ENCODE data around the gene CBL. TPM values are rescaled to one million over a fixed set of nuclear protein-coding genes. Genes with fewer than 3 reads are reported as not detected.

CBL gene
- total RNA-seq, 1 experiment from 2014 or later = 52.7 TPM

- no peak overlapping the region for H3K27ac Mint-ChIP-seq (ENCODE audit: unreplicated experiment)
- TF ChIP-seq, protein P1, sequence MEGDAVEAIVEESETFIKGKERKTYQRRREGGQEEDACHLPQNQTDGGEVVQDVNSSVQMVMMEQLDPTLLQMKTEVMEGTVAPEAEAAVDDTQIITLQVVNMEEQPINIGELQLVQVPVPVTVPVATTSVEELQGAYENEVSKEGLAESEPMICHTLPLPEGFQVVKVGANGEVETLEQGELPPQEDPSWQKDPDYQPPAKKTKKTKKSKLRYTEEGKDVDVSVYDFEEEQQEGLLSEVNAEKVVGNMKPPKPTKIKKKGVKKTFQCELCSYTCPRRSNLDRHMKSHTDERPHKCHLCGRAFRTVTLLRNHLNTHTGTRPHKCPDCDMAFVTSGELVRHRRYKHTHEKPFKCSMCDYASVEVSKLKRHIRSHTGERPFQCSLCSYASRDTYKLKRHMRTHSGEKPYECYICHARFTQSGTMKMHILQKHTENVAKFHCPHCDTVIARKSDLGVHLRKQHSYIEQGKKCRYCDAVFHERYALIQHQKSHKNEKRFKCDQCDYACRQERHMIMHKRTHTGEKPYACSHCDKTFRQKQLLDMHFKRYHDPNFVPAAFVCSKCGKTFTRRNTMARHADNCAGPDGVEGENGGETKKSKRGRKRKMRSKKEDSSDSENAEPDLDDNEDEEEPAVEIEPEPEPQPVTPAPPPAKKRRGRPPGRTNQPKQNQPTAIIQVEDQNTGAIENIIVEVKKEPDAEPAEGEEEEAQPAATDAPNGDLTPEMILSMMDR (IDR thresholded peaks at IDR 0.05; ENCODE audit: insufficient read depth in 1 of 2, low read depth in 1 of 2, low read length in 1 of 2, severe bottlenecking in 1 of 2, unreplicated experiment in 1 of 2) = no peak
- no peaks in the 10 kb centered on the region for H3K27me3 ChIP-seq (replicated peaks; ENCODE audit: control insufficient read depth, insufficient read depth, low read length)
- no peak overlapping the region for H3K4me3 Mint-ChIP-seq (ENCODE audit: unreplicated experiment)
- no peak overlapping the region for H3K4me3 ChIP-seq (ENCODE audit: low read depth, low read length)
- H3K9me3 ChIP-seq = no peaks in the 10 kb centered on the region
- intact Hi-C loops (cut with micrococcal nuclease; ENCODE audit: unreplicated experiment) = no loop called here
- H3K36me3 ChIP-seq (ENCODE audit: control insufficient read depth, insufficient read depth, low read length) = no peaks in the 10 kb centered on the region
- H3K9me3 Mint-ChIP-seq (ENCODE audit: unreplicated experiment) = no peaks in the 10 kb centered on the region
- H3K36me3 Mint-ChIP-seq (ENCODE audit: insufficient read depth, unreplicated experiment) = peaks cover 7% of the 10 kb centered on the region
- no peak for DNase-seq
- no TSS peak for BruUV-seq (replicated peaks)
- H3K27me3 Mint-ChIP-seq (ENCODE audit: insufficient read depth, unreplicated experiment) = no peaks in the 10 kb centered on the region
- CTCF ChIA-PET = no interaction called here
- POLR2A ChIA-PET = no interaction called here
- H3K4me1 Mint-ChIP-seq (ENCODE audit: low read depth, unreplicated experiment) = no peaks in the 10 kb centered on the region
- no peaks in the 10 kb centered on the region for H3K4me1 ChIP-seq
These were observed 52.0 kb downstream of the CBL start for GRCh38 chr11:119258180-119258579.

GRCh38 chr11:119258983-119259382 lies 52.8 kb downstream of the CBL start:
- no peaks in the 10 kb centered on the region for H3K27me3 ChIP-seq (replicated peaks; ENCODE audit: control insufficient read depth, insufficient read depth, low read length)
- H3K4me3 Mint-ChIP-seq (ENCODE audit: unreplicated experiment) = no peak overlapping the region
- H3K27me3 Mint-ChIP-seq (ENCODE audit: insufficient read depth, unreplicated experiment) = no peaks in the 10 kb centered on the region
- no TSS peak for BruUV-seq (replicated peaks)
- no peak overlapping the region for H3K4me3 ChIP-seq (ENCODE audit: low read depth, low read length)
- no peak for DNase-seq
- H3K4me1 Mint-ChIP-seq (ENCODE audit: low read depth, unreplicated experiment) = no peaks in the 10 kb centered on the region
- intact Hi-C loops (cut with micrococcal nuclease; ENCODE audit: unreplicated experiment) = no loop called here
- TF ChIP-seq, protein P1 (IDR thresholded peaks at IDR 0.05; ENCODE audit: insufficient read depth in 1 of 2, low read depth in 1 of 2, low read length in 1 of 2, severe bottlenecking in 1 of 2, unreplicated experiment in 1 of 2) = no peak
- H3K4me1 ChIP-seq = no peaks in the 10 kb centered on the region
- ChIA-PET POLR2A (no interaction called here), CTCF (interaction anchor here (1.1 kb wide), 1 partner anchor 53 kb away, joined by 5 read pairs; the partner anchor contains the start of gene CBL)
- H3K27ac Mint-ChIP-seq (ENCODE audit: unreplicated experiment) = no peak overlapping the region
- H3K9me3 ChIP-seq = no peaks in the 10 kb centered on the region
- no peaks in the 10 kb centered on the region for H3K9me3 Mint-ChIP-seq (ENCODE audit: unreplicated experiment)
- no peaks in the 10 kb centered on the region for H3K36me3 Mint-ChIP-seq (ENCODE audit: insufficient read depth, unreplicated experiment)
- no peaks in the 10 kb centered on the region for H3K36me3 ChIP-seq (ENCODE audit: control insufficient read depth, insufficient read depth, low read length)

- TF ChIP-seq, protein P1 (IDR thresholded peaks at IDR 0.05; ENCODE audit: insufficient read depth in 1 of 2, low read depth in 1 of 2, low read length in 1 of 2, severe bottlenecking in 1 of 2, unreplicated experiment in 1 of 2) = no peak
- H3K36me3 Mint-ChIP-seq (ENCODE audit: insufficient read depth, unreplicated experiment) = no peaks in the 10 kb centered on the region
- Histone ChIP-seq H3K36me3 (ENCODE audit: control insufficient read depth, insufficient read depth, low read length) (no peaks in the 10 kb centered on the region), H3K4me3 (ENCODE audit: low read depth, low read length) (no peak overlapping the region), H3K9me3 (no peaks in the 10 kb centered on the region), H3K27me3 (replicated peaks; ENCODE audit: control insufficient read depth, insufficient read depth, low read length) (no peaks in the 10 kb centered on the region), H3K4me1 (no peaks in the 10 kb centered on the region)
- no peaks in the 10 kb centered on the region for H3K27me3 Mint-ChIP-seq (ENCODE audit: insufficient read depth, unreplicated experiment)
- no peak overlapping the region for H3K4me3 Mint-ChIP-seq (ENCODE audit: unreplicated experiment)
- no peak for DNase-seq
- peaks cover 11% of the 10 kb centered on the region for H3K4me1 Mint-ChIP-seq (ENCODE audit: low read depth, unreplicated experiment)
- no peak overlapping the region for H3K27ac Mint-ChIP-seq (ENCODE audit: unreplicated experiment)
- H3K9me3 Mint-ChIP-seq (ENCODE audit: unreplicated experiment) = no peaks in the 10 kb centered on the region
- ChIA-PET POLR2A (no interaction called here), CTCF (interaction anchor here (0.6 kb wide), 1 partner anchor 118 kb away, joined by 3 read pairs; no protein-coding TSS in a partner anchor)
- intact Hi-C loops (cut with micrococcal nuclease; ENCODE audit: unreplicated experiment) = no loop called here
- no TSS peak for BruUV-seq (replicated peaks)
These were observed 56.7 kb downstream of the CBL start for GRCh38 chr11:119262668-119263351.
